GM21528 (cell line): ENCODE data around the gene ANAPC13.
A peak's percentile ranks its signal among the peaks of the same experiment; 100 is the strongest.

Experiments
- ATAC-seq: cut with Tn5 transposase; IDR thresholded peaks from one replicate; pipeline ENCODE4 v1.9.1; 2021; ENCODE audit warnings: mild to moderate bottlenecking, moderate library complexity; ENCODE audit not compliant: unreplicated experiment, low FRiP score

ANAPC13 gene, protein sequence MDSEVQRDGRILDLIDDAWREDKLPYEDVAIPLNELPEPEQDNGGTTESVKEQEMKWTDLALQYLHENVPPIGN

DNA sequence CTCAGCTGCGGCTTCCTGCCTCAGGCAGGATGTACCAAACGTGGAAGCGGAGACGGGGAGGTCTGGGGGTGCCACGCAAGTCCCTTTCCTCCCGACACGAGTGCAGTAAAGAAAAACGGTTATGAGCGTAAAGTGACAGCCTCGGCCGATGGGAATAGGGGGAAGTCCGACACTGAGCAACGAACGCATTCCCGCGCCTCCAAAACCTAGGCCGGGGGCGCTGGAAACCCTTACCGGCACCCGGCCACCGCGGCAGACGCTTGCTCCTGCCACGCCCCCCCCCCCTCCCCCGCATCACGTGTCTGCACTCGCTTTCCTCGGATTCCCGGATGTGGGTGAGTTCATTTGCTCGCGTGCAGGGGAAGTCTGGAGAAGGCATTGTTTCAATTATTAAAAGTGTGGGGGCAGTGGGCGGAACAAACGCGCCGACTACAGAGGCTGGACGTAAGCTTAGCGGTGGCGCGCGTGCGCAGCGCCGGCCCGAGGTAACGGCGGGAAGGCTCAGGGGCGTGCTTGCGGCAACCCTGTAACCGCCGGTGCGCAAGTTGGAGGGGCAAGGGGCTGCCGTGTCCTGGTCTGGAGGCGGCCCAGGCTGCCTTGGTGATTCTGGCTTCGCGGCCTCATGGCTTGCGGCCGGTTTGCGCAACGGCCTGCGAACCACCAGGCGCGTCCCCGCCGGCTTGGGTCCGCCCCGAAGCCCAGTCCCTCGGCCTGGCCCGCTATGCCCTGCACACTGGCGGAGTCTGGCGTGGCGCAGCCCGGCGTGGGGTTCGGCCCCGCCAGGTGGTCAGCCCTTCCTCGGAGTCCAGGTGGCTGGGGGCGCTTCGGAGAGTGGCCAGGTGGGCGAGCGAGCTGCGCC, at the start of gene ANAPC13, which contains the start of gene CEP63:
Gene ANAPC13 (minus strand): TSS at position 268 of the 859 bp plus-strand sequence. CDS start 3,081 bp downstream, outside the sequence.
Gene CEP63 (plus strand): TSS at position 340 of the 859 bp plus-strand sequence. CDS start 9,264 bp downstream, outside the sequence.
- peak; percentile 88 for ATAC-seq

DNA sequence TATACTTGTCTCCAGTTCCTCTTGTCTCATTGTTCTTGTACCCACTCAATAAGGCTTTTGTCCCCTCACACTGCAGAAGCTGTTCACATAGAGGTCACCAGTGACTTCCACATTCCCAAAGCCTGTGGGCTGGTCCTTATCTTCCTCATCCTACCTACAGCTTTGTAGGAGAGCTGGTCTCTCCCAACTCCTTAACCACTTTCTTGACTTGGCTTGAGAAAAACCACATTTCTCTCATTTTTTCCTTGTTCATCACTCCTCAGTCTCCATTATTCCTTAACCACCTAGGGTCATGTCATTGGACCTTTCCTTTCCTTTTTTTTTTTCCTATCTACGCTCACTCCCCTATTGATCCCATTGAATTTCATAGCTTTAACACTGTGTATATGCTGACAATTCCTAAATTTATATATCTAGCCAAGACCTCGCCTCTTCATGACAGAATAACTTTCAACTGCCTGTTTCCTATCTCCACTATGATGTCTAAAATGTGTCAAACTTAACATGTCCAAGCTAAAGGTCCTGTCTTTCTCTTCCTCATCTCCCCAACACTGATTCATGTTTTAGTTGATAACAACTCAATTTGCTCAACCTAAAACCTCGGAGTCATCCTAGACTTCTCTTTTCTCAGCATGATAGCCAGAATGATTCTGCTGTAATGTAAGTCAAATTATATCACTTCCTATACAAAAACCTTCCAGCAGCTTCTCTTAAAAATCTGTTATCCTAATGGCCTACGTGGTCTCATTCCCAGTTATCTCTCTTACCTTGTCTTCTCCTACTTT, 49.6 kb upstream of the ANAPC13 start:
- ATAC-seq: no peak

DNA sequence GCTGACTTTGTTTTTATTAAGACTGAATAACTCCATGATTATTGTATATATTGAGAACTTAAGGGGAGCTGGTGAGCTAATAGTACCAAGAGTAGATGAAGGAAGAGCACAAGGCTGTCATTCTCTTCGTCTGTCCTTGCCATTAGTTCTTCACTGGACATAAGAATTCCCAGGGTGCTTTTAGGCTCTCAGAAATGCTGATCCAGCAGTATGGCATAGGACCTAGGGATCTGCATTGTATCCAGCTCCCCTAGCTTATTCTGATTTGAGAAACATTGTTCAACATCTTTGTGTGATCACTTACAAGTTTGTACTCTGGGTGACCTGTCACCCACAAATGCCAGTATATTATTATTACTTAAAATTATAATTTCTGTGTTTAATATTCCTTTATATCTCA, 47.7 kb upstream of the ANAPC13 start:
- ATAC-seq: no peak

DNA sequence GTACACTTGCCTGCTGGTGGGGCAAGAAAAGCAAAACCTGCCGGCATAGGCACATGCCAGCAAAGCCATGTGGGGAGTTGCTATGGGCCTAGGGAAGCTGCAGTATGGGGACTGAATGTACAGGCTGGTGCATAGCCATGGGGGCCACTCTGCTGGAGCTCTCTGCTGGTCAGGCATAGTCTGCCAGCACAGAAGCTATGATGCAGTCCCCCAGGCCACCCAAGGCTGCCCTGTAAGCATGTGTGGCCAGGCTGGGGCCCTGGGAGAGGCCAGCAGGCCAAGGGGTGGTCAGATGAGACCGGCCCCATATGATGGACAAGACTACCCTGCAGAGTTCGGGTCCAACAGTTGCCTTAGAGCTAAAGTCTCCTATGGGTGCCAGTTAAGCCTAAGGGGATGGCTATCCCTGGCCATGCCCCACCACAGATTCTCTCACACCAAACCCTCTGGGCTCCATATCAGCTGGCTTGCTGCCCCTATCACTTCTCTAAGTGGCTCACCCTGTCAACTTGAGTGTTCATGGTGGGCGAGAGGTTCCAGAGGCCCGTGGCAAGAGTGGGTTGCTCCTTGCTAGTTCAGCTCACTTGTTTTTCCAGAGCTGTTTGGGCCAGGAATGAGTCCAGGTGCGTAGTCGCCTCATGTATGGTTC, 41.9 kb upstream of the ANAPC13 start:
- no peak for ATAC-seq

DNA sequence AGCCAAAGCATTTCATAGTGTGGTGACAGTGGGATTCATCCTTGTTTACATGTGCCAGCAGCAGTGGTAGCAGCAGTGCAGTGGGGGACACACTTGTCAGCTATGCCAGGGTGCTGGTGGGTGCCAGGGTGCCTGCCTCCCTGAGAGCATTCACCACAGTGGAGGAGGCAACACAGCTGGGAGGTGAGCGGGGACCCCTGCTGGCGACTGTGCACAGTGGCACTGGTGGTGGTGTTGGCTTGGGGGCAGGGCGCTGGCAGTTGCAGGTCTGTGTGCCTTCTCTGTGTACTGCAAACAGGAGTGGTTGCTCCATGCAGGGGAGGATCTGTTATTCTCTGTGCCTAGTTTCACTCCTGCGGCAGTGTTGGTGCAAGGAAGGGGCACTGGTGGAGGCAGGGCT, 41.3 kb upstream of the ANAPC13 start:
- no peak for ATAC-seq

DNA sequence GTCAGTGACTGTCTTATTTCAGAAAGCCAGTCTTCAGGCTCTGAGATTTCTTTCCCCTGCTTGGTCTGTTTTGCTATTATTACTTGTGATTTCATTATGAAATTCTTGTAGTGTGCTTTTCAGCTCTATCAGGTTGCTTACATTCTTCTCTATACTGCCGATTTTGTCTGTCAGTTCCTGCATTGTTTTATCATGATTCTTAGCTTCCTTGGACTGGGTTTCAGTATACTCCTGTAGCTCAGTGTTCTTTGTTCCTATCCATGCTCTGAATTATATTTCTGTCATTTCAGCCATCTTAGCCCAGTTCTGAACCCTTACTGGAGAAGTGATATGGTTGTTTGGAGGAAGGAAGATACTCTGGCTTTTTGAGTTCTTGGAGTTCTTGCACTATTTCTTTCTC, 40.5 kb upstream of the ANAPC13 start:
- ATAC-seq: no peak

DNA sequence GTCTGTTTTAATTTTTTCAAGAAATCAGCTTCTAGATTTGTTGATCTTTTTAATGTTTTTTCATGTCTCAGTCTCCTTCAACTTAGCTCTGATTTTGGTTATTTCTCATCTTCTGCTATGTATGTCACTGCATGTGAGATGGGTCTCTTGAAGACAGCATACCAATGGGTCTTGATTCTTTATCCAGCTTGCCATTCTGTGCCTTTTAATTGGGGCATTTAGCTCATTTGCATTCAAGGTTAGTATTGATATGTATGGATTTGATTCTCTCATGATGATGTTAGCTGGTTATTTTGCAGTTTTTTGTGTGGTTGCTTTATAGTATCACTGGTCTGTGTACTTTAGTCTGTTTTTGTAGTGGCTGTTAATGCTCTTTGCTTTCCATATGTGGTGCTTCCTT, 39.5 kb upstream of the ANAPC13 start:
- no peak for ATAC-seq

DNA sequence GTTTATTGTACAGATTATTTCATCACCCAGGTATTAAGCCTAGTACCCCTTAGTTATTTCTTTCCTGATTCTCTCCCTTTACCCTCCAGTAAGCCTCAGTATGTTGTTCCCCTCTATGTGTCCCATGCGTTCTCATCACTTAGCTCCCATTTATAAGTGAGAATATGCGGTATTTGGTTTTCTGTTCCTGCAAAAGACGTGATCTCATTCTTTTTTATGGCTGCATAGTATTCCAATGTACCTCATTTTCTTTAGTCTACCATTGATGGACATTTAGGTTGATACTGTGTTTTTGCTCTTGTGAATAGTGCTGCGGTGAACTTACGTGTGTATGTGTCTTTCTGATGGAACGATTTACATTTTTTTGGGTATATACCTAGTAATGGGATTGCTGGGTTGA, 36.8 kb upstream of the ANAPC13 start:
- no peak for ATAC-seq

DNA sequence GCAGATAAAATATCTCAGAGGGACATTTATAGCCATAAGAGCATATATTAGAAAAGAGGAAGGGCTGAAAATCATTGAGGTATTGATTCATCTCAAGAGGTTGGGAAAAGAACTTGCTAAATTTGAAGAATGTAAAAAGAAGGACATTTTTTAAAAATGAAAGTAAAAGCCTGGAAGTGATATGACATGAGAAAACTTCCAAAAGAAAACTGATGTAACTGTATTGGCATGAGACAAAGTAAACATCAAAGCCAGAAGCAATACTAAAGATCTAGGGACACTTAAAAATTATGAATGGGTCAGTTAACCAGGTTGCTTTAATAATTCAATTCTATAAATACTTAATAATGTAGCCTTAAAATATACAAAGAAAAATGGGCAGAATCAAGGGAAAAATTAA, 32.0 kb upstream of the ANAPC13 start:
- ATAC-seq: no peak

DNA sequence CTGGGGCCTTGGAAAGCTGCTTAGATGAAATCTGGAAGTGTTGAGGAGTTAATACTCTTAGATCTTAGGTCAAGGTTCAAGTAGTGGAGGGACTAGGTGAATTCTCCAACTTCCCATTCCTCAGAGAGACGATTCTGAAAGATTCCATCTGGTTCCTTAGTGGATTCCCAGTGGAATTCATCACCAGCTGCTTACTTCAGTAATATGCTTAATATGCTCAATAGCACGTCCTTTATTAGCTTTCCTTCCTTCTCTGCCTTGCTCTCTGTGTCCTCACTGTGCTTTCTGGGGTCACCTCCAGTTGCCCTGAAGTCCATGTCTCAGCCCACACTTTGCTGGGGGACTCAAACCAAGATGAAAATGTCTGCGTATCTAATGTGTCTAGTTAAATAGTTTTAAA, 31.1 kb upstream of the ANAPC13 start:
- ATAC-seq: no peak

DNA sequence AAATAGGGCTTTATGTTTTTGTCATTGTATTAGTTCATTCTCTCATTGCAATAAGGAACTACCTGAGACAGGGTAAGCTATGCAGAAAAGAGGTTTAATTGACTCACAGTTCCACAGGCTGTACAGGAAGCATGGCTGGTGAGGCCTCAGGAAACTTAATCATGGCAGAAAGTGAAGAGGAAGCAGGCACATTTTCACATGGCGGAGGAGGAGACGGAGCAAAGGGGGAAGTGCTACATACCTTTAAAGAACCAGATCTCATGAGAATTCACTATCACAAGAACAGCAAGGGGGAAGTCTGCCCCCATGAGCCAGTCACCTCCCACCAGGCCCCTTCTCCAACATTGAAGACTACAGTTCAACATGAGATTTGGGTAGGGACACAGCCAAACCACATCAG, 25.7 kb upstream of the ANAPC13 start:
- no peak for ATAC-seq

DNA sequence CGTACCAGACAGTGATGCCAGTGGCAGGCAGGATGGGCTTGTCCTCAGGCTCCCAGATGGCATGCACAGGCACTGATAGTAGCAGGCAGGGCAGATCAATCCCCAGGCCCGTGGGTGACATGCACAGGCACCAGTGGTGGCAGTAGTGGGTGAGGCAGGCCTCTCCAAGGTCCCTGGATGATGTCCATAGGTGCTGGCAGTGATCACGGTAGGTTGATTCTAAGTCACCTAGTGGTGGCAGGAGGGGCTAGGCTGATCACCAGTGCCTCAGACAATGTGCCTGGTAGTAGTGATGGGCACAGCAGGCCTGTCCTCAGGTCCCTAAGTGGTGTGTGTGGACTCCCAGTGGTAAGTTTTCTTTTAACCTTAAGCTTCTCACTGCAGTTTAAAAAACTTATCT, 19.7 kb upstream of the ANAPC13 start:
- no peak for ATAC-seq

DNA sequence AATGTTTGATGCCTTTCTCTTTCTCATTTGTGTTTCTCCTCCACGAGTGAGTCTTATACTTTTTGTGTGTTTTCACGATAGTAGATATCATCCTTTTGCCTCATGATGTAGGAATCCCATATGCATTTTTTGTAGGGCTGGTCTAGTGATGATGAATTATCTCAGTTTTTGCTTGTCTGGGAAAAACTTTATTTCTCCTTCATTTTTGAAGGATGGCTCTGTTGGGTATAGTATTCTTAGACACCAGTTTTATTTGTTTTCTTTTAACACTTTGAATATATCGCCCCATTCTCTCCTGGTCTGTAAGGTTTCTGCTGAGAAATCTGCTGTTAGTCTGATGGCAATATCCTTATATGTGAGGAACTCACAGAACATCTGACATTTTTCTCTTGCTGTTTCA, 18.3 kb upstream of the ANAPC13 start:
- ATAC-seq: no peak

DNA sequence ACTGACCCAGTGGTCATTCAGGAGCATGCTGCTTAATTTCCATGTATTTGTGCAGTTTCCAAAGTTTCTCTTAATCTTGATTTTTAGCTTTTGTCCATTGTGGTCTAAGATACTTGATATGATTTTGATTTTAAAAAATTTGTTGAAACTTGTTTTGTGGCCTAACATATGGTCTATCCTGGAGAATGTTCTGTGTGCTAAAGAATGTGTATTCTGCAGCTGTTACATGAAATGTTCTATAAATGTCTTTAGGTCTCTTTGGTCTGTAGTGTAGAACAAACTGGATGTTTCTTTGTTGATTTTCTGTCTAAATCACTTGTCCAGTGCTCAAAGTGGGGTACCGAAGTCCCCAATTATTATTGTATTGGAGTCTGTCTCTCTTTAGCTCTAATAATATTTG, 17.5 kb upstream of the ANAPC13 start:
- ATAC-seq: no peak

DNA sequence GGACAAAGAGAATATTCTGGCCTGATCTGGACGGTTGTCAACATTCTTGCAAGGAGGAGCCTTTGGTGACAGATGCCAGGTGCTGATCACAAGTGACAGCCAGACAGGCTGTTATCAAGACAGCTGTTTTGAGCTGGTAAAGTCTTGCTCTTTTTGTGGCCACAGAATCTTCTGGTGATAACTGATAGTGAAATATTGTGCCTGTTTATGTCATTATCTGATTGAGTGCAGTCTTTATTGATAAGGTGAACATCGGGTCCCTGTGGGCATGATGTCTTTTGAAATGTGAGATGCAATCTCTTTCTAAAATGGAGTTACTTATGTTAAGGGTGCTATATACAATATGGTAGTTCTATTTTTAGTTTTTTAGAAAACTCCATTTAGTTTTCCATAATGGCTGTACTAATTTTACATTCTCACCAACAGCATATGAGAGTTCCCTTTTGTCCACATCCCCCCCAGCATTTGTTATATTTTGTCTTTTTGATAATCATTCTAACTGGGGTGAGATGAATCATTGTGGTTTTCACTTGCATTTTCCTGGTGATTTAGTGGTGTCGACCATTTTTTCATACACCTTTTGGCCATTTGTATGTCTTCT, 10.8 kb upstream of the ANAPC13 start:
- ATAC-seq: no peak

DNA sequence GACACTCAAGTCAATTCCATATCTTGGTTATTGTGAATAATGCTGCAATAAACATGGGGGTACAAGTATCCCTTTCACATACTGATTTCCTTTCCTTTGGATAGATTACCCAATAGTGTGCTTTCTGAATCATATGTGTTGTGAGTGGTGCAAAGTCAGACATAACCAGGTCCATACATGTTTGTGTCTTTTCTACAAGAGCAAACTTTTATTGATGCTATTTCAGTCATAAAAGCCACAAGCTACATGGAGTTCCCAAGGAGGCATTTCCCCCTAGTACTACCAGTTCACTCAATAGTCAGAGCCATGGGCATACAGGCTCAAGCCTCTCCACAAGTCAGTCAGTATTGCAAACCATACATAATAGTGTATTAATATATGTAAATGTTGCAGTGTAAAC, 10.2 kb upstream of the ANAPC13 start:
- ATAC-seq: no peak

DNA sequence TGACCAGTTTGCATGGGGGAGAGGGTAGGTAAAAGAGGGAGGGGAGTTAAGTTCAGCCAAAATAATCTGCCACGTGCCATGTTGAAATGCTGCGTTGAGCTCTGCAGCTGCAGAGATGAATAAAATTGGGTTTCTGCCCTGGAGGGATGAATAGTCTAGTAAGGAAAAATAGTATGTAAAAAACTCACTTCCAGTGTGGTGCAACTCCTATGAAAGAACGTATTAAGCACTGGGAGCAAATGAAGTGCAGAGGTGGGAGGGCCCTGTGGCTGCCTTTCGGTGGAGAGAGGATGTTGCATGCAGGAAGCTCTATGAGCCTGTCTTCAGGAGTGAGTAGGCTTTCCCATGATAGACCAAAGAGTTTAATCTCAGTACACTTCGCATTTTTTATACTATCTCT, 8.7 kb upstream of the ANAPC13 start:
- ATAC-seq: no peak

DNA sequence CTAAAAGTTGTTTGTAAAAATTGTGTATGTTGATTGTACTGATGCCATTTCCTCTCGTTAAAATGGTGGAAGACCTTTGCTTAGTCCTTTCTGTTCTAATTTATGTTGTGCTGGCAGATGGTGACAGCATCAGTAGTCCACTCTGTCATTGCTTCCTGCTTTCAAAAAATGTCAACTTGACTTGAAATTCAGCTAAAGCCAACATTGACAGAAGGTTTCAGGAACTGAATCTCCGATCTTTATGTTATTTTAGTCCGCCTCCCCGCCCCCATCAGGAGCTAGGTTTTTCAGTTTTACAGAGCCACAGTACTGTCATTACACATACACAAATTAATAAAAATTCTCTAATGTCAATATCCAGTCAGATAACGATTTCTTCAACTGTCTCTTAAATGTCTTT, 1.6 kb upstream of the ANAPC13 start:
- no peak for ATAC-seq

DNA sequence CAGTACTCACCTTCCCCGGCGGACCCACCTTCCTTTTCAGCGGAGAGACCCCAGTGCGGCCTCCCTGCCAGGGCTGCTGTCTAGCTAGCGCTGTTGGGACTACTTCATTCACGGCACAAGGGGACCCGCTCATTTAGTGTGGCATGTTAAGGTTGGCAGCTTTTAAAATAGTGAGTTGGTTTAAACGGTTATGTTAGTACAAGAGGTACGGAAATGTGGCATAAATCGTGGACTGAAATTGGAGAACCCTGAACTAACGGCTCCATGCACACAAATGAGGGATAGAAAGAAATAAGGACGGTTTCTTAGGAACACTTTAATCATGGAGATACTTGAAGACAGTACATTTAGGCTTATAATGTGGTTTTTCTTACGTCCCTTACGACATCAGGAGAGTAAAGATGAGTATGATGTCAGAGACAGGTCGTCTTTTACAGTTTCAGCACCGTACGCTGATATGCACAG, 824 bp upstream of the ANAPC13 start:
- no peak for ATAC-seq

DNA sequence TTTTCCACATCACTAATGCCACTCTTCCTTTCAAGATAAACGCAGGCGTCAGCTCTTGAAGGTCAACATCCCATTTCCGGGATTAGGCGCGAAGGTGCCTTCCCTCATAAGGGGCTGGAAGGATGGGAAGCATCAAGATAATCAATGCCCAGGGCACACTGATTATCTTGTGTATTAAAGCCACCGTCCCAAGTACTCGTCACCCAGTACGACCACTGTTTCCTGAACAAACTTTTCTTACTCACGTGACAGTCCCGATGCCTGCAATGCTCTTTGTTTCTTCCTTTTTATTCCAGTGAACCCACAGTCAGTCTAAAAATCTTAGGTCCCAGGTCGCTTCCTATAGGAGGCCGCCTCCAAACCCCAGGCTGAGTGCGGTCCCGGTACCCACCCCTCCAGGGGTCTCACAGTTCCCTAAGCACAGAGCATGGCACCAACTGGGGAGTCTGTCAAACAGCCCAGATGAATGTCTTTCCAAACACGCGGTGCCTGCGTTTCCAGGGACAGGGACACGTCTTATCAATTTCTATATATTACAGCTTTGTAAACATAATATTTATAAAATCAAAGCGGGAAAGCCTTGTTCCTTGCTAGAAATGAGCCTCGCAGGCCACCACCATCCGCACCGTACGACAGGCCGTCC, 589 bp downstream of the ANAPC13 start:
- peak; percentile 14 for ATAC-seq
